Spleen (tissue), 7 donors: ENCODE data around the gene ARHGEF28.

Experiments
- CTCF ChIP-seq, 11 experiments: fragments of 200-600 bp in 7 of 11; fragments of 450-650 bp in 4 of 11; sonication (generic) in 4 of 11; IDR thresholded peaks in 8 of 11; conservative IDR thresholded peaks in 3 of 11; 1 replicate in 7 of 11; 2 replicates in 4 of 11; pipeline versions ENCODE4 v1.4.0 to v1.8.0; 2016 to 2021; ENCODE audit warnings: antibody characterized with exemption in 11 of 11, inconsistent platforms in 4 of 11, mild to moderate bottlenecking in 1 of 11
- POLR2A ChIP-seq, 3 donors: fragments of 450-650 bp; IDR thresholded peaks; one replicate each; pipeline ENCODE4 v1.5.1; 2017; ENCODE audit warnings: antibody characterized with exemption in 3 of 3, mild to moderate bottlenecking in 1 of 3
- POLR2AphosphoS5 ChIP-seq, 3 donors: sonication (generic); formaldehyde crosslinking; IDR thresholded peaks; one replicate each; pipeline ENCODE4 v1.5.1; 2017; ENCODE audit warnings: antibody characterized with exemption in 3 of 3
- donor health status: DM: no; HTN: no; CAD: no; lungs with moderate emphysema.
- donor health status: DM: no; HTN: no; CAD: no.
- donor health status: DM: no; HTN: no; CAD: no.

GRCh38 chr5:73960426-73960825, 334.4 kb downstream of the ARHGEF28 start:
- no peak for TF ChIP-seq CTCF (IDR thresholded peaks at IDR 0.05 in 8 of 11, conservative IDR thresholded peaks at IDR 0.05 in 3 of 11)
- TF ChIP-seq POLR2AphosphoS5 (IDR thresholded peaks at IDR 0.05): no peak
- TF ChIP-seq POLR2A (IDR thresholded peaks at IDR 0.05): no peak
